ENCODE data around the gene PDCL3. TPM values are rescaled to one million over a fixed set of nuclear protein-coding genes. Genes with fewer than 3 reads are reported as not detected.

Gene PDCL3
- total RNA-seq, 5 donors from 2014 or later (not counting 1 experiment from before 2014, with no cell fraction given): 17.2 to 21.9 (median 18.6) TPM

- WGBS (ENCODE audit: insufficient coverage): no CpG with 5 or more reads among the region's 3 CpGs
These were observed 36.8 kb downstream of the PDCL3 start for GRCh38 chr2:100599566-100599965.

GRCh38 chr2:100601661-100602060 lies 38.9 kb downstream of the PDCL3 start:
- H3K27ac Mint-ChIP-seq: peak overlapping the region in 1 of 2 donors; percentile 23
- POLR2A ChIA-PET: interaction anchor here in 1 of 2 donors (0.5 kb wide), 1 partner anchor 383 kb away, joined by 4 read pairs; no protein-coding TSS in a partner anchor
- no peak for DNase-seq
- Histone ChIP-seq H3K4me3 (ENCODE audit: control insufficient read depth in 1 of 2, extremely low read depth in 1 of 2, low read length in 1 of 2) (no peak overlapping the region), H3K4me1 (ENCODE audit: control insufficient read depth in 1 of 2, extremely low read depth in 1 of 2, insufficient read depth in 2 of 2, low read length in 2 of 2) (no peaks in the 10 kb centered on the region), H3K27ac (ENCODE audit: low read length) (no peak overlapping the region), H3K36me3 (ENCODE audit: control insufficient read depth in 2 of 2, extremely low read depth in 1 of 2, insufficient read depth in 1 of 2, low read length in 1 of 2) (no peaks in the 10 kb centered on the region), H3K9me3 (no peaks in the 10 kb centered on the region), H3K27me3 (replicated peaks in 1 of 2; ENCODE audit: control insufficient read depth in 2 of 2, extremely low read depth in 1 of 2, insufficient read depth in 2 of 2, low read length in 1 of 2) (no peaks in the 10 kb centered on the region)
- WGBS (ENCODE audit: insufficient coverage): 83% methylated on average over 3 of the region's 3 CpGs
- CTCF ChIA-PET: interaction anchor here (0.6 to 1.0 kb wide), 2 partner anchors 365 to 535 kb away, joined by 3 to 8 read pairs; no protein-coding TSS in a partner anchor
- no peak overlapping the region for H3K4me3 Mint-ChIP-seq
- no peak for ATAC-seq (replicated peaks in 1 of 4)
- H3K27me3 Mint-ChIP-seq: peaks cover under 1% of the 10 kb centered on the region in 2 donors
- no peaks in the 10 kb centered on the region for H3K36me3 Mint-ChIP-seq
- H3K4me1 Mint-ChIP-seq: peaks cover under 1 to 6% (median 4%) of the 10 kb centered on the region in 3 donors
- H3K9me3 Mint-ChIP-seq: no peaks in the 10 kb centered on the region

More at GRCh38 chr2:100599566-100599965, 36.8 kb downstream of the PDCL3 start:
- no peak for DNase-seq
- no peaks in the 10 kb centered on the region for H3K27me3 ChIP-seq (replicated peaks in 1 of 2; ENCODE audit: control insufficient read depth in 2 of 2, extremely low read depth in 1 of 2, insufficient read depth in 2 of 2, low read length in 1 of 2)
- Mint-ChIP-seq H3K27me3 (no peaks in the 10 kb centered on the region), H3K36me3 (no peaks in the 10 kb centered on the region), H3K27ac (no peak overlapping the region), H3K4me3 (no peak overlapping the region), H3K9me3 (no peaks in the 10 kb centered on the region), H3K4me1 (peaks cover 8 to 13% (median 11%) of the 10 kb centered on the region in 3 donors)
- H3K4me1 ChIP-seq (ENCODE audit: control insufficient read depth in 1 of 2, extremely low read depth in 1 of 2, insufficient read depth in 2 of 2, low read length in 2 of 2): peaks cover 0 to 3% of the 10 kb centered on the region in 2 experiments
- CTCF ChIA-PET: interaction anchor here in 1 of 2 donors (0.7 kb wide), 1 partner anchor 104 kb away, joined by 5 read pairs; no protein-coding TSS in a partner anchor
- no peak overlapping the region for H3K27ac ChIP-seq (ENCODE audit: low read length)
- POLR2A ChIA-PET: no interaction called here
- no peak overlapping the region for H3K4me3 ChIP-seq (ENCODE audit: control insufficient read depth in 1 of 2, extremely low read depth in 1 of 2, low read length in 1 of 2)
- no peaks in the 10 kb centered on the region for H3K9me3 ChIP-seq
- ATAC-seq (replicated peaks in 1 of 4): no peak
- no peaks in the 10 kb centered on the region for H3K36me3 ChIP-seq (ENCODE audit: control insufficient read depth in 2 of 2, extremely low read depth in 1 of 2, insufficient read depth in 1 of 2, low read length in 1 of 2)

- Histone ChIP-seq H3K9me3 (no peaks in the 10 kb centered on the region), H3K4me3 (ENCODE audit: control insufficient read depth in 1 of 2, extremely low read depth in 1 of 2, low read length in 1 of 2) (no peak overlapping the region), H3K27me3 (replicated peaks in 1 of 2; ENCODE audit: control insufficient read depth in 2 of 2, extremely low read depth in 1 of 2, insufficient read depth in 2 of 2, low read length in 1 of 2) (no peaks in the 10 kb centered on the region), H3K27ac (ENCODE audit: low read length) (no peak overlapping the region), H3K4me1 (ENCODE audit: control insufficient read depth in 1 of 2, extremely low read depth in 1 of 2, insufficient read depth in 2 of 2, low read length in 2 of 2) (no peaks in the 10 kb centered on the region), H3K36me3 (ENCODE audit: control insufficient read depth in 2 of 2, extremely low read depth in 1 of 2, insufficient read depth in 1 of 2, low read length in 1 of 2) (no peaks in the 10 kb centered on the region)
- Mint-ChIP-seq H3K27ac (no peak overlapping the region), H3K9me3 (no peaks in the 10 kb centered on the region), H3K4me1 (peaks cover 6 to 10% (median 6%) of the 10 kb centered on the region in 3 donors), H3K36me3 (no peaks in the 10 kb centered on the region), H3K27me3 (peaks cover 2 to 5% of the 10 kb centered on the region in 2 donors), H3K4me3 (no peak overlapping the region)
- CTCF ChIA-PET: interaction anchor here (0.7 kb wide), 2 partner anchors 64 to 373 kb away, joined by 3 to 4 read pairs; no protein-coding TSS in a partner anchor
- ATAC-seq (replicated peaks in 1 of 4): no peak
- DNase-seq: no peak
- POLR2A ChIA-PET: interaction anchor here in 1 of 2 donors (0.7 kb wide), 1 partner anchor 23 kb away, joined by 11 read pairs; no protein-coding TSS in a partner anchor
- WGBS (ENCODE audit: insufficient coverage): 96% methylated on average over 6 of the region's 7 CpGs
These were observed 40.6 kb downstream of the PDCL3 start for GRCh38 chr2:100603414-100603813.

- H3K27me3 ChIP-seq (replicated peaks in 1 of 2; ENCODE audit: control insufficient read depth in 2 of 2, extremely low read depth in 1 of 2, insufficient read depth in 2 of 2, low read length in 1 of 2): no peaks in the 10 kb centered on the region
- 83% methylated on average over 2 of the region's 10 CpGs for WGBS (ENCODE audit: insufficient coverage)
- Mint-ChIP-seq H3K27ac (no peak overlapping the region), H3K36me3 (no peaks in the 10 kb centered on the region), H3K4me1 (peaks cover 6 to 10% (median 6%) of the 10 kb centered on the region in 3 donors), H3K27me3 (peaks cover 2 to 5% of the 10 kb centered on the region in 2 donors), H3K4me3 (no peak overlapping the region), H3K9me3 (no peaks in the 10 kb centered on the region)
- ChIA-PET POLR2A (no interaction called here), CTCF (interaction anchor here (0.5 to 2.0 kb wide), 4 partner anchors 23 to 673 kb away, joined by 3 to 4 read pairs (median 4); no protein-coding TSS in a partner anchor)
- no peak for DNase-seq
- no peak for ATAC-seq (replicated peaks in 1 of 4)
- H3K27ac ChIP-seq (ENCODE audit: low read length): no peak overlapping the region
- H3K36me3 ChIP-seq (ENCODE audit: control insufficient read depth in 2 of 2, extremely low read depth in 1 of 2, insufficient read depth in 1 of 2, low read length in 1 of 2): no peaks in the 10 kb centered on the region
- no peaks in the 10 kb centered on the region for H3K4me1 ChIP-seq (ENCODE audit: control insufficient read depth in 1 of 2, extremely low read depth in 1 of 2, insufficient read depth in 2 of 2, low read length in 2 of 2)
- H3K4me3 ChIP-seq (ENCODE audit: control insufficient read depth in 1 of 2, extremely low read depth in 1 of 2, low read length in 1 of 2): no peak overlapping the region
- no peaks in the 10 kb centered on the region for H3K9me3 ChIP-seq
These were observed 41.3 kb downstream of the PDCL3 start for GRCh38 chr2:100603948-100604633.

- CTCF ChIA-PET: interaction anchor here (0.5 to 1.7 kb wide), 9 partner anchors 11 to 406 kb away, joined by 3 to 7 read pairs (median 4); partner anchors contain the start of gene RPL31 (in 1 of the 2)
- Mint-ChIP-seq H3K27ac (no peak overlapping the region), H3K36me3 (no peaks in the 10 kb centered on the region), H3K4me1 (peaks cover 6 to 13% (median 8%) of the 10 kb centered on the region in 3 donors), H3K4me3 (no peak overlapping the region), H3K27me3 (peaks cover 2 to 5% of the 10 kb centered on the region in 2 donors), H3K9me3 (no peaks in the 10 kb centered on the region)
- no peaks in the 10 kb centered on the region for H3K9me3 ChIP-seq
- ATAC-seq (replicated peaks in 1 of 4) (no peak), DNase-seq (no peak)
- no peaks in the 10 kb centered on the region for H3K36me3 ChIP-seq (ENCODE audit: control insufficient read depth in 2 of 2, extremely low read depth in 1 of 2, insufficient read depth in 1 of 2, low read length in 1 of 2)
- POLR2A ChIA-PET: interaction anchor here (0.6 to 0.7 kb wide), 2 partner anchors 14 to 26 kb away, joined by 3 read pairs; no protein-coding TSS in a partner anchor
- H3K4me1 ChIP-seq (ENCODE audit: control insufficient read depth in 1 of 2, extremely low read depth in 1 of 2, insufficient read depth in 2 of 2, low read length in 2 of 2): peaks cover 0 to 6% of the 10 kb centered on the region in 2 experiments
- no CpG with 5 or more reads among the region's 5 CpGs for WGBS (ENCODE audit: insufficient coverage)
- H3K4me3 ChIP-seq (ENCODE audit: control insufficient read depth in 1 of 2, extremely low read depth in 1 of 2, low read length in 1 of 2): no peak overlapping the region
- no peaks in the 10 kb centered on the region for H3K27me3 ChIP-seq (replicated peaks in 1 of 2; ENCODE audit: control insufficient read depth in 2 of 2, extremely low read depth in 1 of 2, insufficient read depth in 2 of 2, low read length in 1 of 2)
- no peak overlapping the region for H3K27ac ChIP-seq (ENCODE audit: low read length)
These were observed 43.5 kb downstream of the PDCL3 start for GRCh38 chr2:100606332-100606725.

GRCh38 chr2:100606726-100607343 lies 44.0 kb downstream of the PDCL3 start:
- peaks cover 2 to 13% (median 5%) of the 10 kb centered on the region in 3 donors for H3K4me1 Mint-ChIP-seq
- no peak overlapping the region for H3K4me3 Mint-ChIP-seq
- H3K27me3 ChIP-seq (replicated peaks in 1 of 2; ENCODE audit: control insufficient read depth in 2 of 2, extremely low read depth in 1 of 2, insufficient read depth in 2 of 2, low read length in 1 of 2): peaks cover 0 to 3% of the 10 kb centered on the region in 2 experiments
- H3K27me3 Mint-ChIP-seq: peaks cover 2 to 5% of the 10 kb centered on the region in 2 donors
- no peaks in the 10 kb centered on the region for H3K36me3 Mint-ChIP-seq
- ATAC-seq (replicated peaks in 1 of 4): peak in 3 of 4 experiments; percentile 35 to 49 (median 39)
- H3K4me3 ChIP-seq (ENCODE audit: control insufficient read depth in 1 of 2, extremely low read depth in 1 of 2, low read length in 1 of 2): no peak overlapping the region
- H3K4me1 ChIP-seq (ENCODE audit: control insufficient read depth in 1 of 2, extremely low read depth in 1 of 2, insufficient read depth in 2 of 2, low read length in 2 of 2): peaks cover 0 to 6% of the 10 kb centered on the region in 2 experiments
- no peaks in the 10 kb centered on the region for H3K36me3 ChIP-seq (ENCODE audit: control insufficient read depth in 2 of 2, extremely low read depth in 1 of 2, insufficient read depth in 1 of 2, low read length in 1 of 2)
- no peaks in the 10 kb centered on the region for H3K9me3 Mint-ChIP-seq
- WGBS (ENCODE audit: insufficient coverage): 23% methylated on average over 5 of the region's 14 CpGs
- ChIA-PET POLR2A (interaction anchor here in 1 of 2 donors (0.7 kb wide), 1 partner anchor 27 kb away, joined by 3 read pairs; no protein-coding TSS in a partner anchor), CTCF (interaction anchor here (0.5 to 1.8 kb wide), 10 partner anchors 10 to 395 kb away, joined by 3 to 7 read pairs (median 4); partner anchors contain the start of gene RPL31 (in 1 of the 2))
- H3K9me3 ChIP-seq: no peaks in the 10 kb centered on the region
- H3K27ac Mint-ChIP-seq: no peak overlapping the region
- no peak overlapping the region for H3K27ac ChIP-seq (ENCODE audit: low read length)
- peak in 21 of 35 experiments; percentile 7 to 70 (median 26) for DNase-seq
